Smooth muscle cell (in vitro differentiated cells): ENCODE measurements around the gene POR. TPM values are rescaled to one million over a fixed set of nuclear protein-coding genes. Genes with fewer than 3 reads are reported as not detected.
A peak's percentile ranks its signal among the peaks of the same experiment; 100 is the strongest.
"Not testable (repeated sequence)": the region's sequence is repeated elsewhere in the genome, so short reads cannot be mapped to it uniquely, and the experiment has no call there.

Experiments used
- DNase-seq: peaks from one replicate; lab custom pipeline; 2025; ENCODE audit not compliant: unreplicated experiment; lab: John Stamatoyannopoulos, UW
- H2AFZ ChIP-seq: fragments of 200-600 bp; sonication (generic); 2 replicates; pipeline ENCODE4 v1.6.0; 2016; ENCODE audit warnings: antibody characterized with exemption, low read depth, mild to moderate bottlenecking
- H3F3A ChIP-seq: fragments of 200-600 bp; sonication (generic); 2 replicates; pipeline ENCODE4 v1.6.0; 2017; ENCODE audit warnings: antibody characterized with exemption, low read depth
- H3K27ac ChIP-seq: fragments of 200-600 bp; sonication (generic); 2 replicates; pipeline ENCODE4 v1.5.1; 2016; ENCODE audit warnings: low read depth, mild to moderate bottlenecking
- H3K27me3 ChIP-seq: fragments of 200-600 bp; sonication (generic); 2 replicates; pipeline ENCODE4 v1.6.1; 2016; ENCODE audit warnings: low read depth, mild to moderate bottlenecking
- H3K36me3 ChIP-seq: fragments of 200-600 bp; sonication (generic); 2 replicates; pipeline ENCODE4 v1.5.1; 2016; ENCODE audit warnings: low read depth
- H3K4me1 ChIP-seq: fragments of 200-600 bp; sonication (generic); 2 replicates; pipeline ENCODE4 v1.5.1; 2016; ENCODE audit warnings: low read depth
- H3K4me2 ChIP-seq: fragments of 200-600 bp; sonication (generic); 2 replicates; pipeline ENCODE4 v1.6.0; 2016; ENCODE audit warnings: mild to moderate bottlenecking
- H3K4me3 ChIP-seq: fragments of 200-600 bp; sonication (generic); 2 replicates; pipeline ENCODE4 v1.5.1; 2016; ENCODE audit warnings: mild to moderate bottlenecking
- H3K79me2 ChIP-seq: fragments of 200-600 bp; sonication (generic); 2 replicates; pipeline ENCODE4 v1.6.0; 2016; ENCODE audit warnings: low read depth, mild to moderate bottlenecking
- H3K9ac ChIP-seq: fragments of 200-600 bp; sonication (generic); 2 replicates; pipeline ENCODE4 v1.6.0; 2016; ENCODE audit warnings: low read depth
- H3K9me3 ChIP-seq: fragments of 200-600 bp; sonication (generic); replicated peaks from 2 replicates; pipeline ENCODE4 v1.5.1; 2016; ENCODE audit warnings: low read depth
- H4K20me1 ChIP-seq: fragments of 200-600 bp; sonication (generic); 2 replicates; pipeline ENCODE4 v1.6.0; 2016; ENCODE audit warnings: low read depth
- WGBS: methylation state at CpG from one replicate; pipeline ENCODE4 v1.1.7; 2016; ENCODE audit warnings: low lambda C conversion rate; 5-methylcytosine and 5-hydroxymethylcytosine counted together
- microRNA-seq: library from miRNA; unstranded; fragments of <30 nt; microRNA quantifications from one replicate; pipeline ENCODE4, GENCODE V29; 2016; ENCODE audit warnings: borderline number of aligned reads
- polyA plus RNA-seq: library from polyadenylated mRNA; unstranded; fragments of >200 nt; fragmentation: Nextera tagmentation; extraction: Ambion mirVana; gene quantifications from 2 replicates; pipeline ENCODE4 v1.2.1, GENCODE V29; 2016
- small RNA-seq: library from RNA; depleted of rRNA; stranded (forward); fragments of <200 nt; gene quantifications from one replicate; pipeline ENCODE3, GENCODE V24; 2014
- total RNA-seq: library from RNA; depleted of rRNA; stranded (reverse); fragments of >200 nt; gene quantifications from 2 replicates; pipeline ENCODE4 v1.2.3, GENCODE V29; 2014
- TF ChIP-seq, protein P1 (sequence below): fragments of 200-600 bp; sonication (generic); IDR thresholded peaks from 2 replicates; pipeline ENCODE4 v1.5.1; 2017; ENCODE audit warnings: borderline replicate concordance, mild to moderate bottlenecking, antibody characterized with exemption; ENCODE audit not compliant: insufficient read depth, poor library complexity, severe bottlenecking

Gene POR
- total and polyA plus RNA-seq, 2 experiments from 2014 or later, result 46.7 to 52.7 TPM

DNA sequence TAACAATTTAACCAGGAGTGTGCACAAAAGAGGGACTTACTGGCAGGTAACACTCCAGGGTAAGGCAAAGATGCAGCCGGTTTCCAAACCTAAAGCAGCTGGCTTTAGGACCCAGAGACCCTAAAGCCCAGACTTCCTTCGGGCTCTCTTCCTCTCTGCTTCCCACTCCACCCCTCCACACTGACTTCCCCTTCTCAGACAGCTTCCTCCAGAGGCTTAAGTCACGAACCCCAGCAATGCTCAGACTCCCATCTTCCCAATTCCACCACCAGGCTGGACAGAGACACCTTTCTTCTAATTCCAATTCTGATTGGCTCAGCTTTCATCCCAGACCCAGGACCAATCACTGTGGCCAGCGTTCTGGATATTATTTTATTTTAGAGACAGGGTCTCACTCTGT is 108.0 kb downstream of the POR start:
- WGBS, result 64% methylated on average over 4 of the region's 4 CpGs
- Histone ChIP-seq H3K27me3 (no peaks in the 10 kb centered on the region), H3K4me2 (no peak overlapping the region), H2AFZ (no peak overlapping the region), H3K79me2 (no peaks in the 10 kb centered on the region), H4K20me1 (no peaks in the 10 kb centered on the region), H3K4me1 (no peaks in the 10 kb centered on the region), H3F3A (no peaks in the 10 kb centered on the region), H3K27ac (no peak overlapping the region), H3K4me3 (no peak overlapping the region), H3K9me3 (no peaks in the 10 kb centered on the region), H3K9ac (no peak overlapping the region), H3K36me3 (peaks cover 3% of the 10 kb centered on the region)
- no peak for DNase-seq
- TF ChIP-seq, protein P1, sequence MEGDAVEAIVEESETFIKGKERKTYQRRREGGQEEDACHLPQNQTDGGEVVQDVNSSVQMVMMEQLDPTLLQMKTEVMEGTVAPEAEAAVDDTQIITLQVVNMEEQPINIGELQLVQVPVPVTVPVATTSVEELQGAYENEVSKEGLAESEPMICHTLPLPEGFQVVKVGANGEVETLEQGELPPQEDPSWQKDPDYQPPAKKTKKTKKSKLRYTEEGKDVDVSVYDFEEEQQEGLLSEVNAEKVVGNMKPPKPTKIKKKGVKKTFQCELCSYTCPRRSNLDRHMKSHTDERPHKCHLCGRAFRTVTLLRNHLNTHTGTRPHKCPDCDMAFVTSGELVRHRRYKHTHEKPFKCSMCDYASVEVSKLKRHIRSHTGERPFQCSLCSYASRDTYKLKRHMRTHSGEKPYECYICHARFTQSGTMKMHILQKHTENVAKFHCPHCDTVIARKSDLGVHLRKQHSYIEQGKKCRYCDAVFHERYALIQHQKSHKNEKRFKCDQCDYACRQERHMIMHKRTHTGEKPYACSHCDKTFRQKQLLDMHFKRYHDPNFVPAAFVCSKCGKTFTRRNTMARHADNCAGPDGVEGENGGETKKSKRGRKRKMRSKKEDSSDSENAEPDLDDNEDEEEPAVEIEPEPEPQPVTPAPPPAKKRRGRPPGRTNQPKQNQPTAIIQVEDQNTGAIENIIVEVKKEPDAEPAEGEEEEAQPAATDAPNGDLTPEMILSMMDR, result no peak

DNA sequence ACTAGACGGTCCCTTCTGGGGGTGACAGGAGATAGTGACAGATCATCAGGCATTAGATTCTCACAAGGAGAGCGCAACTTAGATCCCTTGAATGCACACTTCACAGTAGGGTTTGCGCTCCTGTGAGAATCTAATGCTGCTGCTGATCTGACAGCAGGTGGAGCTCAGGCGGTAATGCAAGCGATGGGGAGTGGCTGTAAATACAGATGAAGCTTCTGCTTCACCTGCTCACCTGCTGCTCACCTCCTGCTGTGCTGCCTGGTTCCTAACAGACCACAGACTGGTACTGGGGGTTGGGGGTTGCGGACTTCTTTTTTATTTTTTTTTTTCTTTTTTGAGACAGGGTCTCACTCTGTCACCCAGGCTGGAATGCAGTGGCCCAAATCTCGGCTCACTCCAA is 114.7 kb downstream of the POR start:
- not testable (repeated sequence) for H4K20me1 ChIP-seq, H3K9me3 ChIP-seq
- 95% methylated on average over 7 of the region's 7 CpGs for WGBS

DNA sequence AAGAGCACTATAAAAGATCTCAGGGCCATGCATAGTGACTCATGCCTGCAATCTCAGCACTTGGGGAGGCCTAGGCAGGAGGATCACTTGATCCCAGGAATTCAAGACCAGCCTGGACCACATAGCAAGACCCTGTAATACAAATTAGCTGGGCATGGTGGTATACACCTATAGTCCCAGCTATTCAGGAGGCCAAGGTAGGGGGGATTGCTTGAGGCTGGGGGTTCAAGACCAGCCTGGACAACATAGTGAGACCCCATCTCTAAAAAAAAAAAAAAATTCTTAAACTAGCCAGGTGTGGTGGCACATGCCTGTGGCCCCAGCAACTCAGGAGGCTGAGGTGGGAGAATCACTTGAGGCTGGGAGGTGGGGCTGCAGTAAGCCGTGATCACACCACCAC is 117.0 kb downstream of the POR start:
- H3K9ac ChIP-seq, result no peak overlapping the region
- H3K4me3 ChIP-seq, result no peak overlapping the region
- no peaks in the 10 kb centered on the region for H3K4me1 ChIP-seq
- H3K27ac ChIP-seq, result no peak overlapping the region
- H3K4me2 ChIP-seq, result no peak overlapping the region
- no peak for DNase-seq
- no peak overlapping the region for H2AFZ ChIP-seq
- H3K9me3 ChIP-seq, result no peaks in the 10 kb centered on the region
- H3K27me3 ChIP-seq, result no peaks in the 10 kb centered on the region
- peaks cover under 1% of the 10 kb centered on the region for H4K20me1 ChIP-seq
- H3F3A ChIP-seq, result no peaks in the 10 kb centered on the region
- WGBS, result 100% methylated on average over 1 of the region's 1 CpG
- H3K36me3 ChIP-seq, result no peaks in the 10 kb centered on the region
- no peaks in the 10 kb centered on the region for H3K79me2 ChIP-seq
- TF ChIP-seq, protein P1, result no peak

More for the DNA sequence above, 114.7 kb downstream of the POR start:
- H3K27ac ChIP-seq, H3K4me3 ChIP-seq, H3K4me1 ChIP-seq, H3K79me2 ChIP-seq, H3F3A ChIP-seq, H3K36me3 ChIP-seq, H2AFZ ChIP-seq, DNase-seq, H3K27me3 ChIP-seq, H3K4me2 ChIP-seq, H3K9ac ChIP-seq: not testable (repeated sequence)

Small RNAs within 50 kb of the gene (microRNA-seq; reads per million reads assigned to microRNA genes)
- gene MIR4651, result not detected

Small RNAs within 50 kb of the gene (small RNA-seq; reads per million reads assigned to genes)
- gene SNORA14A, result 5.6 reads per million, percentile 66 among the genes with 10 or more reads in this experiment

Other genes with a start within 250 kb of the POR start
- 6.8 and 8.4 TPM in 2 replicates for gene HIP1, start 176.2 kb upstream of the POR start, total RNA-seq
- 4.7 and 5.8 TPM in 2 replicates for gene HIP1, start 176.2 kb upstream of the POR start, polyA plus RNA-seq
- not detected in 2 replicates for gene CCL26, start 142.9 kb upstream of the POR start, total RNA-seq
- 1.2 and 1.5 TPM in 2 replicates for gene CCL26, start 142.9 kb upstream of the POR start, polyA plus RNA-seq
- gene CCL24, start 101.3 kb upstream of the POR start, total RNA-seq, result not detected in 2 replicates
- gene CCL24, start 101.3 kb upstream of the POR start, polyA plus RNA-seq, result not detected in 2 replicates
- 36.6 and 43.9 TPM in 2 replicates for gene RHBDD2, start 36.1 kb upstream of the POR start, total RNA-seq
- gene RHBDD2, start 36.1 kb upstream of the POR start, polyA plus RNA-seq, result 97.6 and 105 TPM in 2 replicates
- 20.3 and 42.9 TPM in 2 replicates for gene TMEM120A, start 79.4 kb downstream of the POR start, total RNA-seq
- gene TMEM120A, start 79.4 kb downstream of the POR start, polyA plus RNA-seq, result 37.2 and 45.5 TPM in 2 replicates
- gene STYXL1, start 132.8 kb downstream of the POR start, total RNA-seq, result 72.2 and 84.0 TPM in 2 replicates
- gene STYXL1, start 132.8 kb downstream of the POR start, polyA plus RNA-seq, result 75.6 and 95.7 TPM in 2 replicates
- 57.0 and 58.1 TPM in 2 replicates for gene MDH2, start 133.0 kb downstream of the POR start, total RNA-seq
- gene MDH2, start 133.0 kb downstream of the POR start, polyA plus RNA-seq, result 216 and 221 TPM in 2 replicates